ENCODE data around the gene ZNF207. TPM values are rescaled to one million over a fixed set of nuclear protein-coding genes. Genes with fewer than 3 reads are reported as not detected.
"Not testable (repeated sequence)": the region's sequence is repeated elsewhere in the genome, so short reads cannot be mapped to it uniquely, and the experiment has no call there.

ZNF207 gene
- total and polyA plus RNA-seq, 4 donors = 51.3 to 321 (median 118) TPM

DNA sequence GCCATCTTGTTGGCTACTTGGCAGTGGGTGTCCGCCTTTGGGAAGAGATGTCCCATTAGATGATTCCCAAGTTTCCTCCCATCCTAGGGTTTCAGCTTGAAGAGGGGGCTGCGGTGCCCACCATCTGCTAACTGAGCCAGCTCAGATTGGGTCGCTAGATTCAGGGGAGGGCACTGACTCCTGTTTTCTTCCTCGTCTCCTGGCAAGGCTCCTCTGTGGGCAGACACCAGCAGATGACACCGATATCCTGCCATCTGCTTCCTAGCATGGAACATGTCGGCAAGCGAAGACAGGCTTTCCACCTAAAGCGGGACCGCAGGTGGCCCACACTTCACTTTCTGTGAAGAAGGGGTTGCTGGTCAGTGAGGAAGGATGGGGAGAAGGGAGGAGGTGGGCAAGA lies 35.3 kb upstream of the ZNF207 start:
- WGBS, 2 donors = 64 to 83% methylated on average over 9 of the region's 9 CpGs
- H3K4me3 ChIP-seq = no peak overlapping the region
- no peak for DNase-seq
- H3K9me3 ChIP-seq (ENCODE audit: control insufficient read depth in 4 of 4, insufficient read depth in 3 of 4, low read length in 3 of 4) = no peaks in the 10 kb centered on the region
- H3K36me3 ChIP-seq (ENCODE audit: control insufficient read depth in 4 of 4, insufficient read depth in 4 of 4, low read length in 4 of 4) = no peaks in the 10 kb centered on the region
- TF ChIP-seq, protein P1, sequence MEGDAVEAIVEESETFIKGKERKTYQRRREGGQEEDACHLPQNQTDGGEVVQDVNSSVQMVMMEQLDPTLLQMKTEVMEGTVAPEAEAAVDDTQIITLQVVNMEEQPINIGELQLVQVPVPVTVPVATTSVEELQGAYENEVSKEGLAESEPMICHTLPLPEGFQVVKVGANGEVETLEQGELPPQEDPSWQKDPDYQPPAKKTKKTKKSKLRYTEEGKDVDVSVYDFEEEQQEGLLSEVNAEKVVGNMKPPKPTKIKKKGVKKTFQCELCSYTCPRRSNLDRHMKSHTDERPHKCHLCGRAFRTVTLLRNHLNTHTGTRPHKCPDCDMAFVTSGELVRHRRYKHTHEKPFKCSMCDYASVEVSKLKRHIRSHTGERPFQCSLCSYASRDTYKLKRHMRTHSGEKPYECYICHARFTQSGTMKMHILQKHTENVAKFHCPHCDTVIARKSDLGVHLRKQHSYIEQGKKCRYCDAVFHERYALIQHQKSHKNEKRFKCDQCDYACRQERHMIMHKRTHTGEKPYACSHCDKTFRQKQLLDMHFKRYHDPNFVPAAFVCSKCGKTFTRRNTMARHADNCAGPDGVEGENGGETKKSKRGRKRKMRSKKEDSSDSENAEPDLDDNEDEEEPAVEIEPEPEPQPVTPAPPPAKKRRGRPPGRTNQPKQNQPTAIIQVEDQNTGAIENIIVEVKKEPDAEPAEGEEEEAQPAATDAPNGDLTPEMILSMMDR (IDR thresholded peaks at IDR 0.05; ENCODE audit: control extremely low read depth, extremely low read depth) = no peak
- H3K9ac ChIP-seq (ENCODE audit: insufficient read depth in 1 of 2, low read length in 2 of 2) = no peak overlapping the region
- no peaks in the 10 kb centered on the region for H3K4me1 ChIP-seq (ENCODE audit: control insufficient read depth in 5 of 5, insufficient read depth in 5 of 5, low read length in 5 of 5)
- H3K27ac ChIP-seq (ENCODE audit: low read depth in 1 of 2, low read length in 1 of 2) = no peak overlapping the region
- ATAC-seq (ENCODE audit: insufficient read depth, low FRiP score) = no peak
- no peaks in the 10 kb centered on the region for H3K27me3 ChIP-seq (ENCODE audit: control insufficient read depth in 3 of 3, insufficient read depth in 3 of 3, low read length in 2 of 3)

DNA sequence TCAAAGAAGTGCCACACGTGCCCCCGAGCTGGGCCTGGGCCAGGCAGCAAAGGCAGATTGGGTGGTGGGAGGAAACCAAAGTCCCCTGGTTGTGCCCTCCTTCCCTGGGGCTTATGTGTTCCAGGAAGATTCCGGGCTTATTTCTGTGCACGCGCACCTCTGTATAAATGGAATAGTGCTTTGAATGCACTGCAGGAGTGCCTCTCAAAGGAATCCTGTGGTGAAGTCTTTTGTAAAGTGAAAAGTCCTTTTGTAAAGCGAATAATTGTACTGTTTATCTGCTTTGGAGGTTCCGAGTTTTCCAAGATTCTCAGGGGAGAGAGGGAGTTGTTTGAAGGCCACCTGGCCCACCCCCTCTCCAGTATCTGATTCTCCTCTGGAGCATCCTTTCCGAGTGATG lies 34.8 kb upstream of the ZNF207 start:
- H3K36me3 ChIP-seq (ENCODE audit: control insufficient read depth in 4 of 4, insufficient read depth in 4 of 4, low read length in 4 of 4) = no peaks in the 10 kb centered on the region
- H3K4me3 ChIP-seq = no peak overlapping the region
- no peak for DNase-seq
- H3K9me3 ChIP-seq (ENCODE audit: control insufficient read depth in 4 of 4, insufficient read depth in 3 of 4, low read length in 3 of 4) = no peaks in the 10 kb centered on the region
- 85% methylated on average over 8 of the region's 8 CpGs for WGBS, 2 donors
- no peak for ATAC-seq (ENCODE audit: insufficient read depth, low FRiP score)
- TF ChIP-seq, protein P1 (IDR thresholded peaks at IDR 0.05; ENCODE audit: control extremely low read depth, extremely low read depth) = no peak
- H3K9ac ChIP-seq (ENCODE audit: insufficient read depth in 1 of 2, low read length in 2 of 2) = no peak overlapping the region
- no peaks in the 10 kb centered on the region for H3K4me1 ChIP-seq (ENCODE audit: control insufficient read depth in 5 of 5, insufficient read depth in 5 of 5, low read length in 5 of 5)
- H3K27ac ChIP-seq (ENCODE audit: low read depth in 1 of 2, low read length in 1 of 2) = no peak overlapping the region
- no peaks in the 10 kb centered on the region for H3K27me3 ChIP-seq (ENCODE audit: control insufficient read depth in 3 of 3, insufficient read depth in 3 of 3, low read length in 2 of 3)

DNA sequence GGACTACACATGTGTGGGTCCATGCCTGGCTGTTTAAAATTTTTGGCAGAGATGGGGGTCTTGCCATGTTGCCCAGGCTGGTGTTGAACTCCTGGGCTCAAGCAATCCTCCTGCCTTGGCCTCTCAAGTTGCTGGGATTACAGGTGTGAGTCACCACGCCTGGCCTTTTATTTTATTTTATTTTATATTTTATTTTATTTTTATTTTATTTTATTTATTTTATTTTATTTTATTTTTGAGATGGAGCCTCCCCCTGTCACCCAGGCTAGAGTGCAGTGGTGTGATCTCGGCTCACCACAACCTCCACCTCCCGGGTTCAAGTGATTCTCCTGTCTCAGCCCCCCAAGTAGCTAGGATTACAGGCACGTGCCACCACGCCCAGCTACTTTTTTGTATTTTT lies 33.3 kb upstream of the ZNF207 start:
- WGBS, 2 donors = 93 to 97% methylated on average over 5 of the region's 5 CpGs
- not testable (repeated sequence) for H3K36me3 ChIP-seq (ENCODE audit: control insufficient read depth in 4 of 4, insufficient read depth in 4 of 4, low read length in 4 of 4)

DNA sequence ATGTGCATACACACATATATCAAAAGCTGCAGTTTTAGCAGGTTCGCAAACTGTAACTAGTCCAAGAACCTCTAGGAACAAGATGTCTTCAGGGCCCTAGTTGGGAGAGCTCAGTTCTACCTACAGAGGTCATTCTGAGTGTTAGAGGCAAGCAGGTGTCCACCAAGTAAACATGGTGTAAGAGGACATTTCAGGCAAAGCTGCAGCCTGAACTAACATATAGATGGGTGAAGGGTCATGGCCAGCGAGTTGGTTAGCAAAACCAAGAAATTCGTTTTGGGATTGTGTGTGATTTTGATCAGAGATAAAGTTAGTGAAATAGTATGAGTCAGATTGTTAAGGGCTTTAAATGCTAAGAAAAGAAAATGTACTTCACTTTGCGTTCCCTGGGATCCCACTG lies 32.6 kb upstream of the ZNF207 start:
- H3K36me3 ChIP-seq (ENCODE audit: control insufficient read depth in 4 of 4, insufficient read depth in 4 of 4, low read length in 4 of 4) = no peaks in the 10 kb centered on the region
- H3K9me3 ChIP-seq (ENCODE audit: control insufficient read depth in 4 of 4, insufficient read depth in 3 of 4, low read length in 3 of 4) = no peaks in the 10 kb centered on the region
- DNase-seq (no peak), ATAC-seq (ENCODE audit: insufficient read depth, low FRiP score) (no peak)
- no peak overlapping the region for H3K4me3 ChIP-seq
- 74 to 95% methylated on average over 4 of the region's 4 CpGs for WGBS, 2 donors
- H3K4me1 ChIP-seq (ENCODE audit: control insufficient read depth in 5 of 5, insufficient read depth in 5 of 5, low read length in 5 of 5) = no peaks in the 10 kb centered on the region
- no peak overlapping the region for H3K9ac ChIP-seq (ENCODE audit: insufficient read depth in 1 of 2, low read length in 2 of 2)
- no peaks in the 10 kb centered on the region for H3K27me3 ChIP-seq (ENCODE audit: control insufficient read depth in 3 of 3, insufficient read depth in 3 of 3, low read length in 2 of 3)
- no peak overlapping the region for H3K27ac ChIP-seq (ENCODE audit: low read depth in 1 of 2, low read length in 1 of 2)
- TF ChIP-seq, protein P1 (IDR thresholded peaks at IDR 0.05; ENCODE audit: control extremely low read depth, extremely low read depth) = no peak

More for the DNA sequence above, 33.3 kb upstream of the ZNF207 start:
- H3K4me1 ChIP-seq (ENCODE audit: control insufficient read depth in 5 of 5, insufficient read depth in 5 of 5, low read length in 5 of 5); H3K9me3 ChIP-seq (ENCODE audit: control insufficient read depth in 4 of 4, insufficient read depth in 3 of 4, low read length in 3 of 4); ATAC-seq (ENCODE audit: insufficient read depth, low FRiP score); H3K27ac ChIP-seq (ENCODE audit: low read depth in 1 of 2, low read length in 1 of 2); H3K9ac ChIP-seq (ENCODE audit: insufficient read depth in 1 of 2, low read length in 2 of 2); H3K4me3 ChIP-seq; DNase-seq; H3K27me3 ChIP-seq (ENCODE audit: control insufficient read depth in 3 of 3, insufficient read depth in 3 of 3, low read length in 2 of 3): not testable (repeated sequence)

Data from lung (tissue), 12 donors.